Panc1 (cell line): ENCODE data around the gene MTX3. TPM values are rescaled to one million over a fixed set of nuclear protein-coding genes. Genes with fewer than 3 reads are reported as not detected.

Experiments
- ATAC-seq: fragments of 200-7000 bp; cut with Tn5 transposase; 2 replicates; pipeline ENCODE4 v1.9.1; 2020; ENCODE audit warnings: mild to moderate bottlenecking, moderate library complexity
- BruUV-seq: library from RNA; stranded (reverse); fragments of 400-500 nt; replicated peaks from 2 replicates; lab custom pipeline; 2021; lab: Mats Ljungman, UMichigan
- CTCF ChIA-PET: fragments of 300-600 bp; sonication (Branson Sonifier 250); formaldehyde crosslinking; loops from one replicate; lab custom pipeline; 2022; ENCODE audit warnings: antibody characterized with exemption; lab: Charles Lee
- POLR2A ChIA-PET: fragments of 300-600 bp; sonication (Branson Sonifier 250); formaldehyde crosslinking; loops from one replicate; lab custom pipeline; 2022; ENCODE audit warnings: antibody characterized with exemption; lab: Charles Lee
- DNase-seq: peaks from one replicate; pipeline ENCODE4 v3.0.0-alpha.2; 2010; ENCODE audit warnings: low read depth, low spot score
- H3K27ac ChIP-seq: 2 replicates; pipeline ENCODE4 v1.5.1; 2011; ENCODE audit warnings: mild to moderate bottlenecking, low read length, inconsistent platforms
- H3K27me3 ChIP-seq: fragments of 200-500 bp; sonication (Bioruptor generic); 2 replicates; pipeline ENCODE4 v1.6.0; 2014; ENCODE audit warnings: low read length, inconsistent platforms; ENCODE audit not compliant: control insufficient read depth, insufficient read depth
- H3K36me3 ChIP-seq: fragments of 200-500 bp; sonication (Bioruptor generic); 2 replicates; pipeline ENCODE4 v1.5.1; 2014; ENCODE audit warnings: inconsistent platforms, mild to moderate bottlenecking, low read length, moderate library complexity; ENCODE audit not compliant: control insufficient read depth, insufficient read depth
- H3K4me1 ChIP-seq: 2 replicates; pipeline ENCODE4 v1.5.1; 2011; ENCODE audit warnings: inconsistent platforms, mild to moderate bottlenecking, low read length, moderate library complexity; ENCODE audit not compliant: control insufficient read depth, insufficient read depth
- H3K4me3 ChIP-seq, 2 experiments: 2 replicates each; pipeline ENCODE4 v1.5.1; 2011 to 2012; ENCODE audit warnings: low read depth in 2 of 2, low read length in 2 of 2, mild to moderate bottlenecking in 2 of 2, inconsistent platforms in 1 of 2, moderate library complexity in 1 of 2
- H3K9me3 ChIP-seq: fragments of 200-500 bp; sonication (Bioruptor generic); 2 replicates; pipeline ENCODE4 v1.5.1; 2014; ENCODE audit warnings: low read depth, mild to moderate bottlenecking, inconsistent platforms, low read length, moderate library complexity; ENCODE audit not compliant: control insufficient read depth, insufficient read depth
- POLR2AphosphoS5 ChIP-seq: IDR thresholded peaks from 2 replicates; pipeline ENCODE4 v1.6.1; 2012; ENCODE audit warnings: mild to moderate bottlenecking, low read depth, low read length, moderate library complexity
- SIN3A ChIP-seq: IDR thresholded peaks from 2 replicates; pipeline ENCODE4 v1.6.1; 2012; ENCODE audit warnings: low read depth, mild to moderate bottlenecking, low read length, moderate library complexity, borderline replicate concordance; ENCODE audit not compliant: insufficient read depth
- TCF7L2 ChIP-seq: IDR thresholded peaks from 2 replicates; pipeline ENCODE4 v1.6.1; 2011; ENCODE audit warnings: mild to moderate bottlenecking, low read depth, low read length, inconsistent platforms
- in situ Hi-C: cut with HindIII; loops from 2 replicates; pipeline ENCODE4 v1.10.0; 2016; ENCODE audit warnings: low sequenced_read_pairs, low pct_unique_long_range_greater_than_20kb
- intact Hi-C: fragments of 100-400 bp; cut with micrococcal nuclease; formaldehyde crosslinking; loops from one replicate; pipeline ENCODE4 v1.10.0; 2022; ENCODE audit not compliant: unreplicated experiment
- total RNA-seq: library from RNA; stranded (reverse); gene quantifications from one replicate; pipeline ENCODE4 v1.2.1, GENCODE V29; 2021; ENCODE audit not compliant: unreplicated experiment
- TF ChIP-seq, protein P1 (sequence below): fragments of 450-650 bp; IDR thresholded peaks from 2 replicates; pipeline ENCODE4 v1.5.1; 2017; ENCODE audit warnings: mild to moderate bottlenecking
- TF ChIP-seq, protein P2 (sequence below), 2 experiments: IDR thresholded peaks; 2 replicates each; pipeline ENCODE4 v1.6.1; 2011 to 2012; ENCODE audit warnings: low read depth in 2 of 2, control low read depth in 1 of 2, low read length in 1 of 2, mild to moderate bottlenecking in 1 of 2, moderate library complexity in 1 of 2; ENCODE audit not compliant: insufficient read depth in 1 of 2

MTX3 gene
- total RNA-seq, 1 experiment from 2014 or later, result 18.1 TPM

DNA sequence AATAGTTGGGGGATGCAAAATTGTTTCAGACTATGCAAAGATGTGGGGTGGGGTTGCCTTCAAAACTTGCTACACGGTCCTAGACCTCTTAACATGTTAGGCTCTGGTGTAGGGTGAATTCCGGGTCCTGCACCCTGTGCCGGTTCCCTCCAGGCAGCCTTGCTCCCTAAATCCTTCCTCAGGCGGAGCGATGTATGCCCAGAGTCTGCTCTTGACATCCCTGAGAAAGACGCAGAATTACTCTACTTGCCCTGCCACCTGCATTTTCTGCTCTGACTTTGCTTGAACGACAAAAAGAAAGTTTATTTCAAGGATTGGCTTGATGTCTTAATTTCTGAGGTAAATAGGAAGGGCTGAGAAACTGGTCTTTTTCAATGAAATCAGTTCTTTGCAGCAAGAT is 44.8 kb upstream of the MTX3 start:
- intact Hi-C loops (no loop called here), in situ Hi-C loops (no loop called here)
- POLR2A ChIA-PET, result no interaction called here
- H3K9me3 ChIP-seq, result no peaks in the 10 kb centered on the region
- H3K4me3 ChIP-seq, result no peak overlapping the region
- peaks cover 56% of the 10 kb centered on the region for H3K27me3 ChIP-seq
- ATAC-seq, result no peak
- CTCF ChIA-PET, result no interaction called here
- H3K4me1 ChIP-seq, result no peaks in the 10 kb centered on the region; the same call in 1 of the 2 replicates
- no peak for DNase-seq
- no peak overlapping the region for H3K27ac ChIP-seq
- BruUV-seq, result no TSS peak
- H3K36me3 ChIP-seq, result no peaks in the 10 kb centered on the region
- TF ChIP-seq TCF7L2 (no peak), POLR2AphosphoS5 (no peak), SIN3A (no peak)
- TF ChIP-seq, protein P1, sequence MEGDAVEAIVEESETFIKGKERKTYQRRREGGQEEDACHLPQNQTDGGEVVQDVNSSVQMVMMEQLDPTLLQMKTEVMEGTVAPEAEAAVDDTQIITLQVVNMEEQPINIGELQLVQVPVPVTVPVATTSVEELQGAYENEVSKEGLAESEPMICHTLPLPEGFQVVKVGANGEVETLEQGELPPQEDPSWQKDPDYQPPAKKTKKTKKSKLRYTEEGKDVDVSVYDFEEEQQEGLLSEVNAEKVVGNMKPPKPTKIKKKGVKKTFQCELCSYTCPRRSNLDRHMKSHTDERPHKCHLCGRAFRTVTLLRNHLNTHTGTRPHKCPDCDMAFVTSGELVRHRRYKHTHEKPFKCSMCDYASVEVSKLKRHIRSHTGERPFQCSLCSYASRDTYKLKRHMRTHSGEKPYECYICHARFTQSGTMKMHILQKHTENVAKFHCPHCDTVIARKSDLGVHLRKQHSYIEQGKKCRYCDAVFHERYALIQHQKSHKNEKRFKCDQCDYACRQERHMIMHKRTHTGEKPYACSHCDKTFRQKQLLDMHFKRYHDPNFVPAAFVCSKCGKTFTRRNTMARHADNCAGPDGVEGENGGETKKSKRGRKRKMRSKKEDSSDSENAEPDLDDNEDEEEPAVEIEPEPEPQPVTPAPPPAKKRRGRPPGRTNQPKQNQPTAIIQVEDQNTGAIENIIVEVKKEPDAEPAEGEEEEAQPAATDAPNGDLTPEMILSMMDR, result no peak
- TF ChIP-seq, protein P2, sequence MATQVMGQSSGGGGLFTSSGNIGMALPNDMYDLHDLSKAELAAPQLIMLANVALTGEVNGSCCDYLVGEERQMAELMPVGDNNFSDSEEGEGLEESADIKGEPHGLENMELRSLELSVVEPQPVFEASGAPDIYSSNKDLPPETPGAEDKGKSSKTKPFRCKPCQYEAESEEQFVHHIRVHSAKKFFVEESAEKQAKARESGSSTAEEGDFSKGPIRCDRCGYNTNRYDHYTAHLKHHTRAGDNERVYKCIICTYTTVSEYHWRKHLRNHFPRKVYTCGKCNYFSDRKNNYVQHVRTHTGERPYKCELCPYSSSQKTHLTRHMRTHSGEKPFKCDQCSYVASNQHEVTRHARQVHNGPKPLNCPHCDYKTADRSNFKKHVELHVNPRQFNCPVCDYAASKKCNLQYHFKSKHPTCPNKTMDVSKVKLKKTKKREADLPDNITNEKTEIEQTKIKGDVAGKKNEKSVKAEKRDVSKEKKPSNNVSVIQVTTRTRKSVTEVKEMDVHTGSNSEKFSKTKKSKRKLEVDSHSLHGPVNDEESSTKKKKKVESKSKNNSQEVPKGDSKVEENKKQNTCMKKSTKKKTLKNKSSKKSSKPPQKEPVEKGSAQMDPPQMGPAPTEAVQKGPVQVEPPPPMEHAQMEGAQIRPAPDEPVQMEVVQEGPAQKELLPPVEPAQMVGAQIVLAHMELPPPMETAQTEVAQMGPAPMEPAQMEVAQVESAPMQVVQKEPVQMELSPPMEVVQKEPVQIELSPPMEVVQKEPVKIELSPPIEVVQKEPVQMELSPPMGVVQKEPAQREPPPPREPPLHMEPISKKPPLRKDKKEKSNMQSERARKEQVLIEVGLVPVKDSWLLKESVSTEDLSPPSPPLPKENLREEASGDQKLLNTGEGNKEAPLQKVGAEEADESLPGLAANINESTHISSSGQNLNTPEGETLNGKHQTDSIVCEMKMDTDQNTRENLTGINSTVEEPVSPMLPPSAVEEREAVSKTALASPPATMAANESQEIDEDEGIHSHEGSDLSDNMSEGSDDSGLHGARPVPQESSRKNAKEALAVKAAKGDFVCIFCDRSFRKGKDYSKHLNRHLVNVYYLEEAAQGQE (IDR thresholded peaks at IDR 0.05; ENCODE audit: insufficient read depth in 1 of 2, low read depth in 2 of 2, low read length in 1 of 2), result no peak

DNA sequence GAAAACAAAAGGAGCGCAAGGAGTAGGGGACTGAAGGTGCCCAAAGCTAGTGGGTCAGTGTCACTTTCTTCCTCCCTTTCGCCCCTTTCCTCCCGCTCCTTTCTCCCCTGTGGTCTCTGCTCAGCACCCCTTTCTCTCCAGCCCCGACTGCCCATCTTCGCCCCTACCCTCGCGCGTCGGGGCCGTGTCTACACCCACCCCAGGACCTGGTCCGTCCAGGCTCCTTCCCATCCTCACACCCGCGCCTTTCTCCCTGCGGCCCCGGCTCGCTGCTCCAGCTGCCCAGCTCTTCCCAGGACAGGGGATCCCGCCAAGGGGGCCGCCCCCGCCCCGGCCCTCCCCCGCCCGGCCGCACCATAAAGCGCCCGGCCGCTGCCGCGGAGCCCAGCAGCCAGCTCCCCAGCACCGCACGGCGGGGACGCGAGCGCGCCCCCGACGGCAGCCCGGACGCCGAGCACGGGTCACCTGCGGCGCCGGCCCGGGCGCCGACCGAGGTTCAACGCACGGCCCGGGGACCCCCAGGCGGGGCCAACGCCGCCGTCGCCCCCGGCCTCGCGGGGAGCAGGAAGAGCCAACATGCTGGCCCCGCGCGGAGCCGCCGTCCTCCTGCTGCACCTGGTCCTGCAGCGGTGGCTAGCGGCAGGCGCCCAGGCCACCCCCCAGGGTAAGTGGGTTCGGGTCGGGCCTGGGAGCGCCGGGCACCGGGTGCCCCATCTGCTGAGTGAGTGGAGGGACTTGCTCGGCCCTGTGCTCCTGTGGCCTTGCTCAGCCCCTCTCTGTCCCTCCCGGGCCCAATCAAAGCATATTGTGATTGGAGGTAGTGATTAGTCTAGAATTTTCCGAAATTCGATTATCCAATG is 44.1 kb upstream of the MTX3 start, which contains the start of gene THBS4:
TSS of gene THBS4 (plus strand) at position 387 of the 860 bp plus-strand sequence. CDS start at position 577, 190 bp downstream.
- Histone ChIP-seq H3K4me1 (no peaks in the 10 kb centered on the region; the same call in 1 of the 2 replicates), H3K27me3 (peaks cover 53% of the 10 kb centered on the region), H3K4me3 (no peak within 1 kb of the TSS), H3K9me3 (no peaks in the 10 kb centered on the region), H3K36me3 (no peaks in the 10 kb centered on the region), H3K27ac (no peak within 1 kb of the TSS)
- no peak for ATAC-seq
- intact Hi-C loops (no loop called here), in situ Hi-C loops (no loop called here)
- ChIA-PET POLR2A (no interaction called here), CTCF (no interaction called here)
- TF ChIP-seq TCF7L2 (no peak), SIN3A (no peak), POLR2AphosphoS5 (no peak)
- TF ChIP-seq, protein P1, result no peak
- TF ChIP-seq, protein P2 (IDR thresholded peaks at IDR 0.05; ENCODE audit: insufficient read depth in 1 of 2, low read depth in 2 of 2, low read length in 1 of 2), result no peak
- DNase-seq, result no peak
- BruUV-seq, result no TSS peak
